A673 (cell line): ENCODE results near the gene CHRNG.

Experiments
- CTCF ChIP-seq: fragments of 300-800, 200-600 bp; sonication (generic); conservative IDR thresholded peaks from 2 replicates; pipeline ENCODE4 v1.5.1; 2017; ENCODE audit warnings: low read depth, mild to moderate bottlenecking, antibody characterized with exemption, low read length, moderate library complexity, mixed read lengths
- EZH2 ChIP-seq: fragments of 200-600 bp; sonication (generic); IDR thresholded peaks from 2 replicates; pipeline ENCODE4 v1.6.1; 2017; ENCODE audit warnings: borderline replicate concordance, low read depth, mild to moderate bottlenecking, mixed read lengths, antibody characterized with exemption, low read length; ENCODE audit not compliant: poor library complexity, severe bottlenecking

GRCh38 chr2:232515639-232516038 is 23.9 kb upstream of the CHRNG start:
- no peak for TF ChIP-seq CTCF
- TF ChIP-seq EZH2: no peak
